M059J (cell line): ENCODE results near the gene LAMB3. TPM values are rescaled to one million over a fixed set of nuclear protein-coding genes. Genes with fewer than 3 reads are reported as not detected.

Experiments
- DNase-seq: peaks from one replicate; pipeline ENCODE4 v3.0.0-alpha.2; 2012; ENCODE audit warnings: low read depth
- total RNA-seq: library from RNA; depleted of rRNA; stranded (reverse); fragments of >200 nt; shearing (Covaris generic); gene quantifications from 2 replicates; pipeline ENCODE4 v1.2.3, GENCODE V29; 2014

LAMB3 gene
- total RNA-seq, 1 experiment from 2014 or later: 62.2 TPM

GRCh38 chr1:209598227-209598626 is 54.0 kb downstream of the LAMB3 start:
- no peak for DNase-seq

GRCh38 chr1:209597499-209597898 is 54.7 kb downstream of the LAMB3 start:
- DNase-seq: no peak

- no peak for DNase-seq
These were observed 56.5 kb downstream of the LAMB3 start for GRCh38 chr1:209595599-209596285.

GRCh38 chr1:209595028-209595427 is 57.2 kb downstream of the LAMB3 start:
- no peak for DNase-seq

GRCh38 chr1:209594440-209594839 is 57.8 kb downstream of the LAMB3 start:
- no peak for DNase-seq

- no peak for DNase-seq
These were observed 58.5 kb downstream of the LAMB3 start for GRCh38 chr1:209593747-209594146.

- DNase-seq: peak; percentile 49
These were observed 61.8 kb downstream of the LAMB3 start for GRCh38 chr1:209590405-209590804.

- DNase-seq: no peak
These were observed 62.4 kb downstream of the LAMB3 start for GRCh38 chr1:209589863-209590262.

- no peak for DNase-seq
These were observed 62.8 kb downstream of the LAMB3 start for GRCh38 chr1:209589440-209589839.

- peak; percentile 98 for DNase-seq
These were observed 64.4 kb downstream of the LAMB3 start for GRCh38 chr1:209587789-209588188.

GRCh38 chr1:209586221-209586740 is 65.9 kb downstream of the LAMB3 start:
- DNase-seq: no peak

GRCh38 chr1:209585672-209586071 is 66.6 kb downstream of the LAMB3 start:
- DNase-seq: peak; percentile 69

- DNase-seq: no peak
These were observed 67.0 kb downstream of the LAMB3 start for GRCh38 chr1:209585197-209585596.

GRCh38 chr1:209584231-209584672 is 68.0 kb downstream of the LAMB3 start:
- no peak for DNase-seq

- DNase-seq: peak; percentile 76
These were observed 68.8 kb downstream of the LAMB3 start, which contains the start of gene CAMK1G for GRCh38 chr1:209583408-209583807. TSS of gene CAMK1G (plus strand) at chr1:209583714. CDS start at chr1:209594984, 11,270 bp downstream.

GRCh38 chr1:209580577-209580976 is 71.6 kb downstream of the LAMB3 start:
- no peak for DNase-seq

GRCh38 chr1:209577346-209577745 is 74.9 kb downstream of the LAMB3 start:
- DNase-seq: peak; percentile 85

GRCh38 chr1:209576392-209577197 is 75.6 kb downstream of the LAMB3 start:
- DNase-seq: peak; percentile 85

GRCh38 chr1:209570743-209571142 is 81.5 kb downstream of the LAMB3 start:
- DNase-seq: no peak

GRCh38 chr1:209569455-209570207 is 82.6 kb downstream of the LAMB3 start:
- peak; percentile 84 for DNase-seq

GRCh38 chr1:209567698-209568175 is 84.5 kb downstream of the LAMB3 start:
- DNase-seq: peak; percentile 92
